Measurements from ENCODE around the gene LAMP5. TPM values are rescaled to one million over a fixed set of nuclear protein-coding genes. Genes with fewer than 3 reads are reported as not detected.
A peak's percentile ranks its signal among the peaks of the same experiment; 100 is the strongest.

LAMP5 gene
- total and polyA plus RNA-seq, 9 of the 15 experiments (the other 6 are each of a cell fraction or from before 2014, with no cell fraction given) = not detected

DNA sequence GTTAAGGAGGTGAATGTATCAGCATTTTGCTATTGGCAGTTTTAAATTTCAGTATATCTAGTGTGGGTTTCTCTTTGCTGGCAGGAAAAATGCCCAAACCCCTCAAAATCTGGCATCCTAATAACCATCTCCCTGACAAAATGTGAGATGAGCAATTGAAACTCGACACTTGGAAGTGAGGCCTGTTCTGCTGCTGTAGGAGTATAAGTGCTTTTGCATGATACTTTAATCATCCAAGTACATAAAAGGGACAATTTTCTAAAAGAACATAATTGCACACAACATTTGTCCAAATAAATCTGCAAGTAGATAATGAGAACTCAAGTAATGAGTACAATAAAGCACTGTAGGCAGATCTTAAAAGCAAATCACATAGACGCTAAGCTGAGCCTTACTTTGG, 36.5 kb downstream of the LAMP5 start (continued):
- TF ChIP-seq, protein P1, sequence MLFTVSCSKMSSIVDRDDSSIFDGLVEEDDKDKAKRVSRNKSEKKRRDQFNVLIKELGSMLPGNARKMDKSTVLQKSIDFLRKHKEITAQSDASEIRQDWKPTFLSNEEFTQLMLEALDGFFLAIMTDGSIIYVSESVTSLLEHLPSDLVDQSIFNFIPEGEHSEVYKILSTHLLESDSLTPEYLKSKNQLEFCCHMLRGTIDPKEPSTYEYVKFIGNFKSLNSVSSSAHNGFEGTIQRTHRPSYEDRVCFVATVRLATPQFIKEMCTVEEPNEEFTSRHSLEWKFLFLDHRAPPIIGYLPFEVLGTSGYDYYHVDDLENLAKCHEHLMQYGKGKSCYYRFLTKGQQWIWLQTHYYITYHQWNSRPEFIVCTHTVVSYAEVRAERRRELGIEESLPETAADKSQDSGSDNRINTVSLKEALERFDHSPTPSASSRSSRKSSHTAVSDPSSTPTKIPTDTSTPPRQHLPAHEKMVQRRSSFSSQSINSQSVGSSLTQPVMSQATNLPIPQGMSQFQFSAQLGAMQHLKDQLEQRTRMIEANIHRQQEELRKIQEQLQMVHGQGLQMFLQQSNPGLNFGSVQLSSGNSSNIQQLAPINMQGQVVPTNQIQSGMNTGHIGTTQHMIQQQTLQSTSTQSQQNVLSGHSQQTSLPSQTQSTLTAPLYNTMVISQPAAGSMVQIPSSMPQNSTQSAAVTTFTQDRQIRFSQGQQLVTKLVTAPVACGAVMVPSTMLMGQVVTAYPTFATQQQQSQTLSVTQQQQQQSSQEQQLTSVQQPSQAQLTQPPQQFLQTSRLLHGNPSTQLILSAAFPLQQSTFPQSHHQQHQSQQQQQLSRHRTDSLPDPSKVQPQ (CRISPR knock-in tag; IDR thresholded peaks at IDR 0.05; ENCODE audit: borderline replicate concordance) = no peak
- TF ChIP-seq MCM7 (IDR thresholded peaks at IDR 0.05) = no peak

DNA sequence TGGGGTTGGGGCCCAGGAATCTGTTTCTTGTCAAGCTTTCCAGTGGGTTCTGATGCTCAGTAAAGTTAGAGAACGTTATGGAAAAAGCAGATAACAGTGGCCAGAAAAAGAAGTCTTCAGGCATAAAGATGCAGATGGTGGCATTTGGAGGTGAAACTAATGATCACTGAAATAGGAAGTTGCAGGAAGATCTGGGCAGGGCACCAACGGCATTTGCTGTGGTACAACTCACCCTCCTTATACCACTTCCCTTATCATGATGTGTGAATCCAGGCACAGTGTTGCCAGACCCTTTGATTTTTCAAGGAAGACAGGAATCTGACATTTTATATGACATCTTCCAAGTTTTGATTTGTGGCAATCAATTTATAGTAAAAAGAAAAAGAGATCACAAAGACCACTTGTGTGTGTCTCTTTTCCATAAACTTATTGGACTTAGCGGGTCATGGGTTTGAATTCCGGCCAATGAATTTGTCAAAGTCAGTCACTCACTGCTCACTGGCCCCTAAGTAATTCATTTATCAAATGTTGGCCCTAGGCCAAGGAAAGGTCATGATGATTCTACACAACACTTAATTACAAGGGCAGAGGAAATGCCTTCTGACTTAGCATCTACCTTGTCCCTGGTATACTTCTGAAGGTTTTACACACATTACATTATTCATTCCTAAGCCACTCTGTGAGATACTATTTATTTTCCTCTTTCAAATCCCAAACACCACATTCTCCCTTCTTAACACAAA, 37.6 kb downstream of the LAMP5 start:
- FAIRE-seq = no peak
- H3K9ac ChIP-seq (ENCODE audit: insufficient read depth in 1 of 2, low read depth in 2 of 2, low read length in 2 of 2) = no peak overlapping the region
- no peak for ATAC-seq
- TF ChIP-seq JUN (IDR thresholded peaks at IDR 0.05; ENCODE audit: borderline replicate concordance, low read depth, low read length) (no peak), JUN (CRISPR knock-in tag; IDR thresholded peaks at IDR 0.05; ENCODE audit: borderline replicate concordance) (no peak), NFIC (IDR thresholded peaks at IDR 0.05) (peak; percentile 66)
- no peaks in the 10 kb centered on the region for H3K9me3 ChIP-seq (replicated peaks; ENCODE audit: control insufficient read depth, insufficient read depth, low read depth, low read length)
- H3K79me2 ChIP-seq (ENCODE audit: control insufficient read depth, insufficient read depth, low read length) = no peaks in the 10 kb centered on the region
- intact Hi-C loops (cut with micrococcal nuclease) (no loop called here), in situ Hi-C loops (cut with MboI) (no loop called here)
- WGBS (ENCODE audit: insufficient coverage, low coverage, missing lambda C conversion rate) = 0% methylated on average over 4 of the region's 4 CpGs
- ChIA-PET CTCF (ENCODE audit: low intra/inter-chr PET ratio) (no interaction called here), POLR2A (no interaction called here)
- H3K9me1 ChIP-seq (ENCODE audit: control insufficient read depth, insufficient read depth, low read length) = no peaks in the 10 kb centered on the region
- BruUV-seq (replicated peaks) = no TSS peak
- H3K4me2 ChIP-seq (ENCODE audit: insufficient read depth, low read length) = no peak overlapping the region
- H2AFZ ChIP-seq (ENCODE audit: low read depth, low read length) = no peak overlapping the region
- no peak for DNase-seq (ENCODE audit: extremely low read depth in 1 of 4, low spot score in 3 of 4)
- no peaks in the 10 kb centered on the region for H4K20me1 ChIP-seq (replicated peaks; ENCODE audit: control insufficient read depth, insufficient read depth, low read length)
- no peak overlapping the region for H3K27ac ChIP-seq (ENCODE audit: extremely low read depth, low read depth, low read length)
- H3K27me3 ChIP-seq (ENCODE audit: control insufficient read depth in 2 of 2, insufficient read depth in 2 of 2, low read length in 2 of 2) = no peaks in the 10 kb centered on the region
- H3K4me1 ChIP-seq (replicated peaks in 1 of 2; ENCODE audit: control insufficient read depth in 2 of 2, insufficient read depth in 2 of 2, low read length in 2 of 2) = no peaks in the 10 kb centered on the region
- H3K36me3 ChIP-seq (ENCODE audit: control insufficient read depth, insufficient read depth, low read length) = no peaks in the 10 kb centered on the region
- no peak overlapping the region for H3K4me3 ChIP-seq

All from K562 (cell line).